GM21723 (cell line): ENCODE measurements around the gene XG.

Source experiments
- ATAC-seq: cut with Tn5 transposase; IDR thresholded peaks from one replicate; pipeline ENCODE4 v1.9.1; 2021; ENCODE audit warnings: mild to moderate bottlenecking, moderate library complexity; ENCODE audit not compliant: unreplicated experiment

XG gene

GRCh38 chrX:2812161-2812907 lies 60.5 kb downstream of the XG start:
- ATAC-seq: peak; percentile 88

- ATAC-seq: no peak
These were observed 65.2 kb downstream of the XG start for GRCh38 chrX:2817036-2817435.

GRCh38 chrX:2819345-2820135 lies 67.7 kb downstream of the XG start:
- ATAC-seq: no peak

- ATAC-seq: no peak
These were observed 68.4 kb downstream of the XG start for GRCh38 chrX:2820136-2820771.

DNA sequence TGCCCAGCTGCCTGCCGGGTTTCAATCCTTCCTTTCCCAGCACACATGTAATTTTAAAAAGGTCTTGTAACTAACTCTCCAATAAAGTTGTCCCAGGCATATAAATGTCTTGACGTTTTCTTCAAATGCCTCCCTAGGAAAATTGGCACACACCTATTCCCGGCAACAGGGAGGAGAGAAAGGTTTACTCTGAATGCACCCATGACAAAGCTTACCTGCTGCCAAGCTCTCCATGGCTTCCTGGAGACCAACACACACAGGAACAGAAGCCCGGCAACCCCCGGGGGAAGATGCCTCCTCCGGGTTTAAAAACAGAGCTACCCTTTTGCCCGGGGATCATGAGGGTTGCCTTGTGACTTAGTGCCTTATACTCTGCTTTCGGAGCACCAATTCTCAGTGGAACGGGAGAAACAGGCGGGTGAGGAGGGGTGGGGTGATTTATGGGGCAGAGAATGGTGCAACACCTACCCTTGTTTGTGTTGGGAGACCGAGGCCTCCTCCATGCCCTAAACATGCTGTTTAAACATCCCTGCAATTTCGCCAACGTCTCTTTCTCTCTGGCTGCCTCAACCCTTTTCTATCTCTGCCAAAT lies 72.1 kb downstream of the XG start:
- no peak for ATAC-seq

DNA sequence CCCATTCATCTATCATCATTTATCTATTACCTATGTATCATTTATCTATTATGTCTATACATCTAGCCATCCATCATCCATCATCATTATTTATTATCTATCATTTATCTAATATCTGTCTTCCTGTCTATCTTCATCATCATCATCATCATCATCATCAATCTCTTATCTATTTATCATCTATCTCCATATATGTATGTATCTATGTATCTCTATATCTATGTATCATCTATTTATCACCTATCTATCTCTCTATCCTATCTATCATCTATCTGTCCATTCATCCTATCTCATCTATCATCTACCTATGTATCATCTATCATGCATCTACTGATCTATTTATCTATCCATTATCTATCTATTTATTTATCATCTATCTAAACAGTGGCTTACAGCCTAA lies 73.0 kb downstream of the XG start:
- no peak for ATAC-seq

DNA sequence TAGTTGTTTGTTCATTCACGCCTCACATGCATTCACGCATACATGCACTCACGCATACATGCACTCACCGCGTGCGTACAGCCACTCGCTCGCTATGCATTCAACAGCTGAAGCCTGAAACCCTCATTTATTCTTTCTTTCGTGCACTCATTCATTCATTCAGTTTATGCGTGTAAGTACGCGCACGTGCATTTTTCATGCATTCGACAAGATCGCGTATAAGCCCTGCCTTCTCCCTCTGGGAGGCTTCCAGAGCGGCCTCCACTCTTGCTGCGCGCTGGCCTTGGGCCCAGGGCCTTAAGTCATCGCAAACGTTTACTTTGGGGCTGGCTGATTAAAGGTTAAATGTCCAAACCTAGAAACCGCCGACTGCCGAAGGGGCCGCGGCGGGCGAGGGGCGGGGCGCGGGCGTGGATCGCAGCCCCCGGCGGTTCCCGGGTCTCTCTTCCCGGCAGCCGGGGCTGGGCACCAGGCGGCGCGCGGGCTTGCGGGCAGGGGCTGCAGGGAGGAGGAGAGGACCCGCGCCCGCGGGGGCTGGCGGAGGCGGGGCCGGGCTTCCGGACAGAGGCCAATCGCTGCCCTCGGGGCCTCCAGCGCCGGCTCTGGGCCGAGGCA lies 76.6 kb downstream of the XG start, which contains the start of gene GYG2:
Gene GYG2, plus strand, starts transcription at position 587 of the 615 bp plus-strand sequence. CDS start 1,259 bp downstream, outside the sequence.
- ATAC-seq: no peak

- ATAC-seq: no peak
These were observed 77.1 kb downstream of the XG start for GRCh38 chrX:2828959-2829411.

DNA sequence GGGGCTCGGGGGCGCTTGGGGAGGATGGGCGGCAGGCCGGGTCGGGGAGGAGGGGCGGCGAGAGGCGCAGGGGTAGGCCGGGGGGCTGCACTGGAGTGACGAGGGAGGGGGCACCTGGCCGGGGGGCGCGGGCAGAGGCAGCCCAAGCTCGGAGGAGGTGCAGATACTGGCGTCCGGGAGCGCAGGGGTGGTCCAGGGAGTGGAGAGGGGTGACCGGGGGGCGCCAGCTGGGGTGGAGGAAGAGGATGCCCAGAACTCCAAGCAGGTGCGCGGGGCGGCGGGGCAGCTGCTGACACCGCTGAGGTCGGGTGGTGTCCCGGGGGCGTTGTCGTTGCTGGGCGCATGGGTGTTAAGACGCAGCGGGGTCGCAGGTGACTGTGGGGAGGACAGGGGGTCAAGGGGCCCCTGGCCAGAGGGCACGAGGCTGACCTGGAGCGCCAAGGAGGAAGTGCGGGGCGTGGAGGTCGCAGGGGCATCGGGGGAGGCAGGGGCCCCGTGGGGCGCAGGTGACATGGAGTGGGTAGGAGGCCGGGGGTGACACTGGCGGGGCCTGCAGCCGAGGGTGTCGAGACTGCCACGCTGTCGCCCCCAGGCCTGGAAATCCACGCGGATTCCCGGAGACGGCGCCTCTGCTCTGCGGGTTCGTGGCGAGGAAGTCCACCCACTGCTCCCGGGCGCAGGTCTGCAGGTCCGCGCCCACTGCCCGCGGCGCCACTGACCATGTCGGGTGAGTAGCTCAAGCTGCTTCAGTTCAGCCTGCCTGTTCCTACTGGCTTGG lies 77.8 kb downstream of the XG start:
- ATAC-seq: no peak

GRCh38 chrX:2831471-2832228 lies 79.8 kb downstream of the XG start:
- ATAC-seq: no peak

DNA sequence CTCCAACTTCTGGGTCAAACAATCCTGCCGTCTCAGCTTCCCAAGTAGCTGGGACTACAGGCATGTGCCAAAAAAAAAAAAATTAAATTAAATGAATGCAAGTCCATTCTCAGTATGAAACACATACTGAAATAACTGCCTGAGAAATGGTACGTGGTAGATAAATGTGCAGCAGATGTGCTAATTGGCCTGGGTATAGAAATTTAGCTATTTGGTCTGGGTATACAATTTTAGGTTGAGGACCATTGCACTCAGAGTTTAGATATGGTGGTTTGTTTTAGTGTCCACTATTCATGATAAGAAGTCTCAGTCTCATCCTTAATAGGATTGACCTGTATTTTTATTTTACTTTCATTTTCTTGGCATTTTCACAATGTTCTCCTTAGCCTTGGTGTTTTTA lies 86.1 kb downstream of the XG start:
- no peak for ATAC-seq

DNA sequence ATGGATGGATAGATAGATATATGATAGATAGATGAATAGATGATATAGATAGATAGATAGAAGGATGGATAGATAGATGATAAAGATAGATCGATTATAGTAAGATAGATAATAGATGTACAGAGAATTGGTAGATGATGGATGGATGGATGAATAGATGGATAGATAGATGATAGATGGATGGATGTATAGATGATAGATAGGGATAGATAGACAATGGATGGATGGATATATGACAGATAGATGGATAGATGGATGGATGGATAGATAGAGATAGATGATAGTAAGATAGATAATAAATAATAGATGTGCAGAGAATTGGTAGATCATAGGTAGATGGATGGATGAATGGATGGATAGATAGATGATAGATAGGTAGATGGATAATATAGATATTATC lies 89.1 kb downstream of the XG start:
- ATAC-seq: no peak

- ATAC-seq: no peak
These were observed 89.7 kb downstream of the XG start for GRCh38 chrX:2841537-2841936.

- no peak for ATAC-seq
These were observed 95.2 kb downstream of the XG start for GRCh38 chrX:2846992-2847391.

DNA sequence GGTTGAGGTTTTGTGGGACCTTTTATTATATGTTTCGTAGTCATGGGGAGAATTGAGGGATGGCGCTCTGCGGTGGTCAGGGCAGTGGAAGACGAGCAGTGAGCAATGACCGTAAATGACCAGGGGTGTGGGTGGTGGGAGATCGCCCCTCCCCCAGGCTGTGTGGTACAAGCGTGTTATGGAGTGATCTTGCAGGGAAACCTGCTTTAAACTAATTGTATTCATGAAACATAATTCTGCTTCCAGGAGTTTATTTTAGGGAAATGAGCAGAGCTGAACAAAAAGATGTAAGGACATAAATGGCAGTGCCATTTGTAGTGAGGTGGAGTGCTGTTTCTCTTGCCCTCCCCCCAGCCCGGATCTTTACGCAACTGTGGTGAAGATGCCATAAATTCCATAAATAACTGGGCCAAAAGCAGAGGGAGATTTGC lies 97.0 kb downstream of the XG start:
- no peak for ATAC-seq

- ATAC-seq: no peak
These were observed 103.1 kb downstream of the XG start for GRCh38 chrX:2854918-2855317.

DNA sequence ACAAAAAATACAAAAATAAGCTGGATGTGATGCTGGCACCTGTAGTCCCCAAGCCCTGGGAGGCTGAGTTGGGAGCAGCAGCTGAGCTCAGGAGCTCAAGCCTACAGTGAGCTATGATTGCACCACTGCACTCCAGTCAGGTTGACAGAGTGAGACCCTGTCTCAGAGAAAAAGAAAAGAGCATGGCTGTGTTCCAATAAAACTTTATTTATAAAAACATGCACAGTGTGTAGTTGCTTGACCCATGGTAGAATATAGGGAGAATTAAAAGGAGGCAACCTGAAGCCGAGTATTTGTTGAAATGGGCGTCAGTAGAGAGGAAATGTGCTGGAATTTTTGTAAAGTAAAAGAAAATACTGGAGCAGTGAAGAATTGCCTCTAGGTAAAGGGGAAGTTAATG lies 103.9 kb downstream of the XG start:
- ATAC-seq: no peak

GRCh38 chrX:2857566-2857965 lies 105.7 kb downstream of the XG start:
- no peak for ATAC-seq

DNA sequence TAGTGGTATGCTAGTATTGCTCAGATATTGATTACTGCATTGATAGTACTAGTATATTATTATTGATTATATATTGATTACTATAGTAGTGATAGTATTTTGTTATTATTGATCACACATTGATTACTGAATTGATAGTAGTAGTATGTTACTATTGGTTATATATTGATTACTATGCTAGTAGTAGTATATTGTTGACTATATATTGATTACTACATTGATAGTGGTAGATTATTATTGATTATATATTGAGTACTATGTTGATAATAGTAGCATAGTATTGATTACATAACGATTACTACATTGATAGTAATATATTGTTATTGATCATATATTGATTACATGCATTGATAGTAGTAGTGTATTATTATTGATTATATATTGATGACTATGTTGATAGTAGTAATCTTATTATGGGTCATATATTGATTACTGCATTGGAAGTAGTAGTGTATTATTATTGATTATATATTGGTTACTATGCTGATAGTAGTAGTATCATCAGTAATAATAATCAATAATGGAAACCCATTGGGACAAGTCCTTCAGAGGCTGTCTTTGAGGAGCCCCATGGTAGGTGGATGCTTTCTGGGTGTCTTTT lies 107.5 kb downstream of the XG start:
- ATAC-seq: no peak
